Measurements from ENCODE around the gene NFKB1.
A peak's percentile ranks its signal among the peaks of the same experiment; 100 is the strongest.
"Not testable (repeated sequence)": the region's sequence is repeated elsewhere in the genome, so short reads cannot be mapped to it uniquely, and the experiment has no call there.

Gene NFKB1

GRCh38 chr4:102560571-102561341, 59.6 kb downstream of the NFKB1 start:
- DNase-seq (ENCODE audit: extremely low read depth in 1 of 2, low read depth in 1 of 2) = no peak

GRCh38 chr4:102563000-102563399, 61.8 kb downstream of the NFKB1 start:
- no peak for DNase-seq (ENCODE audit: extremely low read depth in 1 of 2, low read depth in 1 of 2)

GRCh38 chr4:102564399-102565059, 63.4 kb downstream of the NFKB1 start:
- peak; percentile 6 to 45 for DNase-seq (ENCODE audit: extremely low read depth in 1 of 2, low read depth in 1 of 2)

- no peak for DNase-seq (ENCODE audit: extremely low read depth in 1 of 2, low read depth in 1 of 2)
These were observed 64.5 kb downstream of the NFKB1 start for GRCh38 chr4:102565696-102566095.

GRCh38 chr4:102566426-102566825, 65.3 kb downstream of the NFKB1 start:
- DNase-seq (ENCODE audit: extremely low read depth in 1 of 2, low read depth in 1 of 2) = no peak

GRCh38 chr4:102567427-102567826, 66.3 kb downstream of the NFKB1 start:
- DNase-seq (ENCODE audit: extremely low read depth in 1 of 2, low read depth in 1 of 2) = no peak

- no peak for DNase-seq (ENCODE audit: extremely low read depth in 1 of 2, low read depth in 1 of 2)
These were observed 68.0 kb downstream of the NFKB1 start for GRCh38 chr4:102569200-102569599.

GRCh38 chr4:102570211-102570610, 69.1 kb downstream of the NFKB1 start:
- not testable (repeated sequence) for DNase-seq (ENCODE audit: extremely low read depth in 1 of 2, low read depth in 1 of 2)

- no peak for DNase-seq (ENCODE audit: extremely low read depth in 1 of 2, low read depth in 1 of 2)
These were observed 71.3 kb downstream of the NFKB1 start for GRCh38 chr4:102572452-102572851.

- DNase-seq (ENCODE audit: extremely low read depth in 1 of 2, low read depth in 1 of 2) = no peak
These were observed 73.2 kb downstream of the NFKB1 start for GRCh38 chr4:102574317-102574716.

- DNase-seq (ENCODE audit: extremely low read depth in 1 of 2, low read depth in 1 of 2) = no peak
These were observed 74.4 kb downstream of the NFKB1 start for GRCh38 chr4:102575369-102576129.

GRCh38 chr4:102578270-102578669, 77.1 kb downstream of the NFKB1 start:
- no peak for DNase-seq (ENCODE audit: extremely low read depth in 1 of 2, low read depth in 1 of 2)

GRCh38 chr4:102578819-102579218, 77.7 kb downstream of the NFKB1 start:
- no peak for DNase-seq (ENCODE audit: extremely low read depth in 1 of 2, low read depth in 1 of 2)

GRCh38 chr4:102579794-102580462, 78.8 kb downstream of the NFKB1 start:
- no peak for DNase-seq (ENCODE audit: extremely low read depth in 1 of 2, low read depth in 1 of 2)

GRCh38 chr4:102580463-102580842, 79.3 kb downstream of the NFKB1 start:
- no peak for DNase-seq (ENCODE audit: extremely low read depth in 1 of 2, low read depth in 1 of 2)

GRCh38 chr4:102584091-102584490, 82.9 kb downstream of the NFKB1 start:
- no peak for DNase-seq (ENCODE audit: extremely low read depth in 1 of 2, low read depth in 1 of 2)

- DNase-seq (ENCODE audit: extremely low read depth in 1 of 2, low read depth in 1 of 2) = no peak
These were observed 84.2 kb downstream of the NFKB1 start for GRCh38 chr4:102585329-102585728.

GRCh38 chr4:102586002-102586643, 85.0 kb downstream of the NFKB1 start:
- no peak for DNase-seq (ENCODE audit: extremely low read depth in 1 of 2, low read depth in 1 of 2)

GRCh38 chr4:102586644-102587021, 85.5 kb downstream of the NFKB1 start:
- DNase-seq (ENCODE audit: extremely low read depth in 1 of 2, low read depth in 1 of 2) = peak; percentile 23 to 55

- no peak for DNase-seq (ENCODE audit: extremely low read depth in 1 of 2, low read depth in 1 of 2)
These were observed 88.6 kb downstream of the NFKB1 start for GRCh38 chr4:102589743-102590142.

- DNase-seq (ENCODE audit: extremely low read depth in 1 of 2, low read depth in 1 of 2) = no peak
These were observed 91.1 kb downstream of the NFKB1 start for GRCh38 chr4:102592256-102592655.
